Osteoblast (primary cell): ENCODE results near the gene SULT6B1. TPM values are rescaled to one million over a fixed set of nuclear protein-coding genes. Genes with fewer than 3 reads are reported as not detected.

Source experiments
- DNase-seq: peaks from one replicate; pipeline ENCODE4 v3.0.0; 2011; ENCODE audit warnings: low spot score, mixed read lengths; ENCODE audit not compliant: insufficient read length; ENCODE audit errors: missing footprints
- H2AFZ ChIP-seq: 2 replicates; pipeline ENCODE4 v1.6.0; 2011; ENCODE audit warnings: mild to moderate bottlenecking, low read length
- H3K27ac ChIP-seq: 2 replicates; pipeline ENCODE4 v1.5.1; 2011; ENCODE audit warnings: mild to moderate bottlenecking, low read depth, low read length, moderate library complexity
- H3K27me3 ChIP-seq: 2 replicates; pipeline ENCODE4 v1.6.0; 2012; ENCODE audit warnings: mild to moderate bottlenecking, control low read depth, inconsistent platforms, low read length, moderate library complexity; ENCODE audit not compliant: insufficient read depth
- H3K36me3 ChIP-seq: 2 replicates; pipeline ENCODE4 v1.5.1; 2011; ENCODE audit warnings: mild to moderate bottlenecking, low read length, control low read depth, moderate library complexity; ENCODE audit not compliant: insufficient read depth
- H3K4me1 ChIP-seq: 2 replicates; pipeline ENCODE4 v1.5.1; 2011; ENCODE audit warnings: mild to moderate bottlenecking, low read length, control low read depth, moderate library complexity; ENCODE audit not compliant: insufficient read depth
- H3K4me2 ChIP-seq: 2 replicates; pipeline ENCODE4 v1.6.0; 2011; ENCODE audit warnings: mild to moderate bottlenecking, low read length; ENCODE audit not compliant: insufficient read depth
- H3K4me3 ChIP-seq: fragments of 200-600 bp; sonication (generic); 3 replicates; pipeline ENCODE4 v1.5.1; 2012; ENCODE audit warnings: mild to moderate bottlenecking, low read length, inconsistent platforms; ENCODE audit not compliant: insufficient read depth
- H3K79me2 ChIP-seq: 2 replicates; pipeline ENCODE4 v1.6.0; 2012; ENCODE audit warnings: mild to moderate bottlenecking, low read length, control low read depth, inconsistent platforms; ENCODE audit not compliant: insufficient read depth
- H3K9me3 ChIP-seq: 2 replicates; pipeline ENCODE4 v1.5.1; 2011; ENCODE audit warnings: low read depth, low read length, control low read depth
- H4K20me1 ChIP-seq: 2 replicates; pipeline ENCODE4 v1.6.0; 2012; ENCODE audit warnings: mild to moderate bottlenecking, low read length, control low read depth; ENCODE audit not compliant: insufficient read depth
- CTCF ChIP-seq: IDR thresholded peaks from 2 replicates; pipeline ENCODE4 v1.5.1; 2011; ENCODE audit warnings: mild to moderate bottlenecking, low read depth, low read length, moderate library complexity; ENCODE audit errors: extremely low read depth
- total RNA-seq: library from RNA; depleted of rRNA; stranded (reverse); fragments of >200 nt; gene quantifications from 2 replicates; pipeline ENCODE4 v1.2.3, GENCODE V29; 2012

The SULT6B1 gene
- total RNA-seq, 1 donor, result not detected

GRCh38 chr2:37192551-37192950, 4.1 kb upstream of the SULT6B1 start:
- H2AFZ ChIP-seq, result no peak overlapping the region
- H3K4me3 ChIP-seq, result no peak overlapping the region
- H3K4me1 ChIP-seq, result peaks cover 15% of the 10 kb centered on the region
- H3K4me2 ChIP-seq, result no peak overlapping the region
- H3K27ac ChIP-seq, result no peak overlapping the region
- DNase-seq, result no peak
- TF ChIP-seq CTCF, result no peak
- no peaks in the 10 kb centered on the region for H4K20me1 ChIP-seq
- peaks cover 12% of the 10 kb centered on the region for H3K79me2 ChIP-seq
- no peaks in the 10 kb centered on the region for H3K36me3 ChIP-seq
- no peaks in the 10 kb centered on the region for H3K27me3 ChIP-seq
- H3K9me3 ChIP-seq, result no peaks in the 10 kb centered on the region

- no peak for TF ChIP-seq CTCF
- no peak overlapping the region for H2AFZ ChIP-seq
- DNase-seq, result no peak
- H3K4me2 ChIP-seq, result no peak overlapping the region
- H3K9me3 ChIP-seq, result no peaks in the 10 kb centered on the region
- peaks cover 10% of the 10 kb centered on the region for H3K4me1 ChIP-seq
- H3K27ac ChIP-seq, result no peak overlapping the region
- H3K36me3 ChIP-seq, result no peaks in the 10 kb centered on the region
- H4K20me1 ChIP-seq, result no peaks in the 10 kb centered on the region
- no peak overlapping the region for H3K4me3 ChIP-seq
- H3K79me2 ChIP-seq, result peaks cover 4% of the 10 kb centered on the region
- no peaks in the 10 kb centered on the region for H3K27me3 ChIP-seq
Observed at GRCh38 chr2:37191747-37192146, 3.3 kb upstream of the SULT6B1 start.

- Histone ChIP-seq H3K79me2 (no peaks in the 10 kb centered on the region), H3K27ac (no peak overlapping the region), H3K27me3 (peaks cover under 1% of the 10 kb centered on the region), H2AFZ (peak overlapping the region; percentile 9), H3K4me3 (no peak overlapping the region), H3K4me1 (peaks cover 10% of the 10 kb centered on the region), H3K36me3 (no peaks in the 10 kb centered on the region), H4K20me1 (no peaks in the 10 kb centered on the region), H3K9me3 (no peaks in the 10 kb centered on the region), H3K4me2 (no peak overlapping the region)
- no peak for TF ChIP-seq CTCF
- DNase-seq, result no peak
Observed at GRCh38 chr2:37191253-37191652, 2.8 kb upstream of the SULT6B1 start.

- H4K20me1 ChIP-seq, result no peaks in the 10 kb centered on the region
- H3K4me3 ChIP-seq, result no peak overlapping the region
- H3K4me1 ChIP-seq, result peaks cover 10% of the 10 kb centered on the region
- H2AFZ ChIP-seq, result peak overlapping the region; percentile 58
- no peaks in the 10 kb centered on the region for H3K9me3 ChIP-seq
- no peak for DNase-seq
- no peaks in the 10 kb centered on the region for H3K79me2 ChIP-seq
- no peak overlapping the region for H3K4me2 ChIP-seq
- no peaks in the 10 kb centered on the region for H3K36me3 ChIP-seq
- H3K27me3 ChIP-seq, result peaks cover 7% of the 10 kb centered on the region
- no peak for TF ChIP-seq CTCF
- no peak overlapping the region for H3K27ac ChIP-seq
Observed at GRCh38 chr2:37190290-37190689, 1.8 kb upstream of the SULT6B1 start.
